WERI-Rb-1 (cell line): ENCODE results near the gene SYNJ2.

ENCODE experiments used
- DNase-seq: peaks from one replicate; pipeline ENCODE4 v3.0.0-alpha.2; 2020
- H3K27ac ChIP-seq: fragments of 250-450 bp; sonication (Bioruptor Pico); 2 replicates; pipeline ENCODE4 v1.5.1; 2020; ENCODE audit warnings: mild to moderate bottlenecking, moderate library complexity
- H3K27me3 ChIP-seq: fragments of 250-450 bp; sonication (Bioruptor Pico); 2 replicates; pipeline ENCODE4 v1.5.1; 2021; ENCODE audit warnings: mild to moderate bottlenecking, low read depth, moderate library complexity; ENCODE audit not compliant: insufficient read depth, severe bottlenecking
- H3K36me3 ChIP-seq: fragments of 250-450 bp; sonication (Bioruptor Pico); 2 replicates; pipeline ENCODE4 v1.5.1; 2020; ENCODE audit warnings: mild to moderate bottlenecking, moderate library complexity
- H3K4me3 ChIP-seq: 2 replicates; pipeline ENCODE4 v1.5.1; 2011; ENCODE audit warnings: low read depth, mild to moderate bottlenecking, control low read depth, low read length
- H3K9me3 ChIP-seq: fragments of 250-450 bp; sonication (Bioruptor Pico); 2 replicates; pipeline ENCODE4 v1.5.1; 2021; ENCODE audit warnings: mild to moderate bottlenecking, moderate library complexity; ENCODE audit not compliant: severe bottlenecking
- TF ChIP-seq, protein P1 (sequence below): IDR thresholded peaks from 2 replicates; pipeline ENCODE4 v1.5.1; 2011; ENCODE audit warnings: low read depth, mild to moderate bottlenecking, control low read depth, inconsistent platforms, low read length

The SYNJ2 gene

DNA sequence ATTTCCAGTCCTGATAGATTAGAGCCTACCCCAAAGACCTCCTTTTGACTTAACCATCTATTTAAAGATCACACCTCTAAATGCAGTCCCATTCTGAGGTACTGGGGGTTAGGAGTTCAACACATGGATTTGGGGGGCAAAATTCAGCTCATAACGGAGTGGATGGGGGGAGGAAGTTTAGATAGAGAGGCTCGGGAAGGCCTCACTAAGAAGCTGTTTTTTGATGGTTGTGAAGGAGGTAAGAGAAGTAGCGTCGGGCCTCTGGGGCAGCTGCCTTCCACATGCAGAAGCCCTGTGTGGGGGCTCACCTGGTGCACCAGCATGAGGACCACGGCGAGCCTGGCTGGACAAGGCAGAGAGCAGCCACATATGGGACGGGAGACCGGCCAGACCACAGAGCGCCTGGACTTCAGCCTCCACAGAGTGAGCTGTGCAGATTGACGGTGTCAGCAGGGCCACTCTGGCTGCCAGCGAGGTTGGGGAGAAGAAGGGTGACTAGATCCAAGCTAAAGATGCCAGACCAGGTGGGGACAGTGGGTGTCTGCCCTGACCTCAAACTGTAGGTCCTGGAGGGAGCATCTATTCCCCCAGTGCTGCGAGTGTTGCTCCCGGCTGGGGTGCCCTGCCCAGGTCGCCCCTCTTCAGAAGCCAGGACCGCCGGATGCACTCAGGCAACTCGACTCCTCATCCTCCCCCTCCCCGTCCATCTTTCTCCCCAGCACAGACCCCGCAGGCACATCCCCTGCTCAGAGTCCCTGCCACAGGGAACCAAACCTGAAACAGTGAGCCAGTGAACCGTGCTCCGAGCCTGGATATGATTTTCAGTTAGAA, 5.1 kb upstream of the SYNJ2 start:
- Histone ChIP-seq H3K27ac (no peak overlapping the region), H3K9me3 (no peaks in the 10 kb centered on the region), H3K4me3 (no peak overlapping the region), H3K36me3 (no peaks in the 10 kb centered on the region), H3K27me3 (no peaks in the 10 kb centered on the region)
- DNase-seq, result no peak
- TF ChIP-seq, protein P1, sequence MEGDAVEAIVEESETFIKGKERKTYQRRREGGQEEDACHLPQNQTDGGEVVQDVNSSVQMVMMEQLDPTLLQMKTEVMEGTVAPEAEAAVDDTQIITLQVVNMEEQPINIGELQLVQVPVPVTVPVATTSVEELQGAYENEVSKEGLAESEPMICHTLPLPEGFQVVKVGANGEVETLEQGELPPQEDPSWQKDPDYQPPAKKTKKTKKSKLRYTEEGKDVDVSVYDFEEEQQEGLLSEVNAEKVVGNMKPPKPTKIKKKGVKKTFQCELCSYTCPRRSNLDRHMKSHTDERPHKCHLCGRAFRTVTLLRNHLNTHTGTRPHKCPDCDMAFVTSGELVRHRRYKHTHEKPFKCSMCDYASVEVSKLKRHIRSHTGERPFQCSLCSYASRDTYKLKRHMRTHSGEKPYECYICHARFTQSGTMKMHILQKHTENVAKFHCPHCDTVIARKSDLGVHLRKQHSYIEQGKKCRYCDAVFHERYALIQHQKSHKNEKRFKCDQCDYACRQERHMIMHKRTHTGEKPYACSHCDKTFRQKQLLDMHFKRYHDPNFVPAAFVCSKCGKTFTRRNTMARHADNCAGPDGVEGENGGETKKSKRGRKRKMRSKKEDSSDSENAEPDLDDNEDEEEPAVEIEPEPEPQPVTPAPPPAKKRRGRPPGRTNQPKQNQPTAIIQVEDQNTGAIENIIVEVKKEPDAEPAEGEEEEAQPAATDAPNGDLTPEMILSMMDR, result no peak

DNA sequence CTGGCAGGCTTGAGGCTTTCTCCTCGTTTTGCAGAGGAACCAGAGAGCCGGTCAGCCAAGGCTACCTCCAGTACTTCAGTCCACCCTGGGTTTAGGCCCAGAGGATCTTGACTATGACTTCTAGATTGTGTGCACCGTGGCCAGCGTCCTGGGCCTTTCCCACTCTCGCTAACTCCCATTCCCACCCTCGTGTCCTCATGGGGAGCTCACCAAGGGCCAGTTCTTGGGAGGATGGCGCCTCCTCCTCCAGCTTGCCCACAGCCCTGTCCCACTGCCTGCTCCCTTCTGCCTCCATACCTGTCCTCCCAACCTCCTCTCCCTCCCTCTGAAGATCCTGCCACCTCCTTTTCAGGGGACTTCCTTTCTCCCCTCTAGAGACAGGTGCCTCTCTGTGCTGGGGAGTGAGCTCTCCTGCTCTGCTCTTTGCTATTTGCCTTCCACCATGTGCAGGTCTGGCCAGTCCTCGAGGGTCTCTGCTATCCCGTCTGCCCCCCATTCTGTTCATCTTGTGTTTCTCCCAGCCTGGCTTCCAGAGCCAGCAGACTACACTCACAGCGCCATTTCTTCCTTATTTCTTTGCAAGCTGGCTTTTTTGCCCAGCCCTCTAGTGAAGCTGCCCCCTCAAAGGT, 4.4 kb upstream of the SYNJ2 start:
- Histone ChIP-seq H3K27ac (no peak overlapping the region), H3K9me3 (no peaks in the 10 kb centered on the region), H3K27me3 (no peaks in the 10 kb centered on the region), H3K4me3 (no peak overlapping the region), H3K36me3 (no peaks in the 10 kb centered on the region)
- no peak for DNase-seq
- TF ChIP-seq, protein P1, result no peak

DNA sequence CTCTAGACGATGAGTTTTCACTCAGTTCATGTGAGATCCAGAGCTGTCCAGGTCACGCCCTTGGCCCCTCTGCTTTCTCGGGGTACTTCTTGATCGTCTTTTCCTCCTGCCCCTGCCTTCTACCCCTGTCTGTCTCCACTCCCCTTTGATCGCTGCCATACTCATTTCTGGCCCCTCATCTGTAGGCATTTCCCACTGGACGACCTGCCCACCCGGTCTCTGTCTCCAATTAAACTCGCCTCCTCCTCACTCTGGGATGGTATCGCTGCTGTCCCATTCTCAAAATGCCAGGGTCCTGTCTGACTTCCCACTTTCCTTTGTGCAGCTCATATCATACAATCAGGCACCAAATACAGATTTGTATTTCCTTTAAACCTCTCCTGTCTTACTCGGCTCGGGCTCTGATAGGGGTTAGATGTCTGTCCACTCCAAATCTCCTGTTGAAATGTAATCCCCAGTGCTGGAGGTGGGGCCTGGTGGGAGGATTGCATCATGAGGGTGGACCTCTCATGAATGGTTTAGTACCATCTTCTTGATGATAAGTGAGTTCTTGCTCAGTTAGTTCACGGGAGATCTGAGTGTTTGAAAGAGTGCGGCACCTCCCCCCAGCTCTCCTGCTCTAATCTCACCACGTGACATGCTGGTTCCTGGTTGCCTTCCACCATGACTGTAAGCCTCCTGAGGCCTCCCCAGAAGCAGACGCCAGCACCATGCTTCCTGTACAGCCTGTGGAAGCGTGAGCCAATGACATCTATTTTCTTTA, 3.5 kb upstream of the SYNJ2 start:
- TF ChIP-seq, protein P1, result no peak

DNA sequence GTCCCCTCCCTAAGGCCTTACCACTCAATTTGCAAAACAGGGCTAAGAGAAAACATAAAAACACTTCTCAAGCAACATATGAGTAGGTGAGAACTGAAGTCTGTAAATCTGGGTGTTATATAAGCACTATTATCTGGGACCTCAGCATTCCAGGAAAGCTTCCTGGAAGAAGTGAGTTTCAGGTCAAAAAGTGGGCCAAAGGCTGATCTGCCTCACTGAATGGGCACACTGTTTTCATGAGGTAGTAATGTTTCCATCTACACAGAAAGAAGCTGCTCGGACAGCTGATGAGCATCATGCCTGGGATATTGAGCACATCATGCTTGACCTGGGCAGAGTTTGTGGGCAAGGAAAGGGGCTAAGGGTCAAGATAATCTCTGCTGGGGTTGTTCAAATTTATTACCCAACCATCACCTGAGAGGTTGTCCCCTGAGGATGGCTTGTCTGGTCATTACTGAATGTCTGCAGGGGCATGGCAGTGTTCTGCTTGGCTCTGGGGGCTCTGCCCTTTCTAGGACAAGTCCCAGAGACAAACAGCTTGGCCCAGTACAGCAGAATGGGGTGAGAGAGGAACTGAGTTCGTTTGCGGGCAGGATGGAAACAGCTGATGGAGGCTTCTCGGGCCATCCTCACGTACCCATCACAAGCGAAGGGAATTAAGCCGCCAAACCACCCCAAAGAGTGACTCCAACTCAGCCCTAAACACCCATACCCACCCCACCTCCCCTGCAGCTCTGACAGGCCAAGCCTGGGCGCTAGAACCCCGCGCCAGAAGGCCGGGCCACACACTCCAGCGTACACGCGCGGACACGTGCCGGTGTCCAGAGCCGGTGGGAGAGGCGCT, 1.2 kb upstream of the SYNJ2 start:
- no peak for DNase-seq
- no peaks in the 10 kb centered on the region for H3K36me3 ChIP-seq
- H3K4me3 ChIP-seq, result no peak overlapping the region
- H3K9me3 ChIP-seq, result no peaks in the 10 kb centered on the region
- no peak overlapping the region; the same call in 1 of the 2 replicates for H3K27ac ChIP-seq
- TF ChIP-seq, protein P1, result no peak
- no peaks in the 10 kb centered on the region for H3K27me3 ChIP-seq

More for the DNA sequence above, 3.5 kb upstream of the SYNJ2 start:
- H3K9me3 ChIP-seq, result no peaks in the 10 kb centered on the region
- no peaks in the 10 kb centered on the region for H3K27me3 ChIP-seq
- DNase-seq, result peak; percentile 21
- H3K36me3 ChIP-seq, result no peaks in the 10 kb centered on the region
- no peak overlapping the region for H3K4me3 ChIP-seq
- no peak overlapping the region for H3K27ac ChIP-seq

DNA sequence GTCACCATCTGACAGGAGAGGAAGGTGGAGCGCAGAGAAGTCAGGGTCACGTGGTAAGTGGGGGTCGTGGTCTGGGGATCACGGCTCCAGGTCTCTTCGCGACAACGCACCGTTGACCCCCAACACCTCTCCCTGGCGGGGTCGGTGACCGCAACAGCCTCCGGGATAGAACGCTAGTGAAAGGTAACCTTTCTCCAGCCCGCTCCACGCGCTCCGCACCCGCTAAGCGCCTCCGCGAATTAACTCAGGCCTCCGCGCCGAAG, 600 bp upstream of the SYNJ2 start:
- Histone ChIP-seq H3K27ac (peak overlapping the region; percentile 72), H3K36me3 (no peaks in the 10 kb centered on the region), H3K27me3 (no peaks in the 10 kb centered on the region), H3K4me3 (peak overlapping the region; percentile 80), H3K9me3 (no peaks in the 10 kb centered on the region)
- TF ChIP-seq, protein P1, result no peak
- no peak for DNase-seq
